Measurements from ENCODE around the gene SLC26A8.

Gene SLC26A8

GRCh38 chr6:35969646-35970045 is 54.8 kb downstream of the SLC26A8 start:
- no peak overlapping the region for H3K4me3 ChIP-seq (ENCODE audit: low read depth, low read length)
- no peak for DNase-seq (ENCODE audit: low read depth)
- no peak for TF ChIP-seq CTCF (IDR thresholded peaks at IDR 0.05; ENCODE audit: insufficient read depth, low read depth, low read length, missing control alignments)

- TF ChIP-seq CTCF (IDR thresholded peaks at IDR 0.05; ENCODE audit: insufficient read depth, low read depth, low read length, missing control alignments) = no peak
- no peak for DNase-seq (ENCODE audit: low read depth)
- no peak overlapping the region for H3K4me3 ChIP-seq (ENCODE audit: low read depth, low read length)
Observed at GRCh38 chr6:35968821-35969220, 55.6 kb downstream of the SLC26A8 start.

DNA sequence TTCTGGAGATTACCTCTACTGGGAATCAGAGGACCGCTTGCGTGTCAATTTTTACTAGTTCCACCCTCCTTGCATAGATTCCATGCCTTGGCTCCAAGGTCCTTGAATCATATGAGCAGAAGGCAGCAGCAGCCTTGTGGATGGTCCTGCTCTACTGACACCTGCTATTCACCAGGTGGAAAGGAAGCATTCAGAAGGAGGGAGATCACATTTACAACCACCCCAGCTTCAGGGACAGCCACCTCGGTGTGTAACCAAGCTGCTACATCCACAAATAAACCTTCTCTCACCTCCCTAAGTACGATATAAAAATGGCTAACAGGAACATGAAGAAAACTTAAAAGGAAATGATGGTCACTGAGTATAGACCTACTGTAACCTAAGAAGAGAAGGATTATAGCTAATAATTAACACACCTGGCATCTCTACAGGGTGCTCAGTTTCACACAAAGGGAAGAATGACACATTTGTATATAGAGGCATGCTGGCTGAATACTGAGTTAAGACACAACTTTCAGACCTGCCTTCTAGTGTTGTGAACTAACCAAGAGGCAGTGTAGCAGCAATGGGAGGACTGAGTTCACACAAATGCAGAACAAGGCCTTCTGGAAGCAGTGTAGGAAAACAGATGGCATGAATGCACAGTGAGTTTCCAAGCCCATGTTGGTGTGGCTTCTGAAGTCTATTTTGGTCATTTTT is 57.2 kb downstream of the SLC26A8 start:
- no peak for TF ChIP-seq CTCF (IDR thresholded peaks at IDR 0.05; ENCODE audit: insufficient read depth, low read depth, low read length, missing control alignments)
- no peak for DNase-seq (ENCODE audit: low read depth)
- no peak overlapping the region for H3K4me3 ChIP-seq (ENCODE audit: low read depth, low read length)

DNA sequence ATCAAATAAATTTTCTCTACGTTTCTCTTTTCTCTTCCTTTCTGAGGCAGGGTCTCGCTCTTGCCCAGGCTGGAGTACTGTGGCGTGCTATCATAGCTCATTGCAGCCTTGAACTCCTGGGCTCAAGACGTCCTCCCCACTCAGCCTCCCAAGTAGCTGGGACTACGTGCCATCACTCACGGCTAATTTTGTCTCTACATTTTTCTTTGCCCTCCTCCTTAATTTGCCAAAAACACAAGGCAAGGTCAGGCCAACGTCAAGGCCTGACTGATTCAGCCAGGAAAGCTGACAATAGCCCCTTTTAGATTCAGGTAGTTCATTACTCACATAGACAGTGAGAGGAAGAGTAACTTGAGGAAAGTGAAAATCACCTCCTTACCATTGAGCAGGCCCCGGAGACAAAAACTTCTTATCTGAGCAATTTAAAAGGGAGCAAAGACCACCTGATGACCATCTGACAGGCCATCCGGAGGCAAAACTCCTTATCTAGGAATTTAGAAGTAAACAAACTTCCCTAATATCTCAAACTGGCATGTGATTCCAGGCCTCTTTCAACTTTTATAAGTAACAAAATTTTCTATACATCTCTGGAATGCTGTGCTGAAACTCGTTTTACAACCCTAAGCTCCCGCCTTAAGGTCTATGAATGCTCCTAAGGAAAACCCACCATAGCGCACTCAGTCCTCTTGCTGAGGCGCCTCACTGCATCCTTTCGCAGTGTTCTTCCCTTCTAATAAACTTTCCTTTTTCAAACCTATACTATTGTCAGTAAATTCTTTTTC is 61.5 kb downstream of the SLC26A8 start:
- no peak overlapping the region for H3K4me3 ChIP-seq (ENCODE audit: low read depth, low read length)
- no peak for TF ChIP-seq CTCF (IDR thresholded peaks at IDR 0.05; ENCODE audit: insufficient read depth, low read depth, low read length, missing control alignments)
- DNase-seq (ENCODE audit: low read depth) = no peak

- H3K4me3 ChIP-seq (ENCODE audit: low read depth, low read length) = no peak overlapping the region
- TF ChIP-seq CTCF (IDR thresholded peaks at IDR 0.05; ENCODE audit: insufficient read depth, low read depth, low read length, missing control alignments) = no peak
- no peak for DNase-seq (ENCODE audit: low read depth)
Observed at GRCh38 chr6:35960187-35960586, 64.3 kb downstream of the SLC26A8 start.

DNA sequence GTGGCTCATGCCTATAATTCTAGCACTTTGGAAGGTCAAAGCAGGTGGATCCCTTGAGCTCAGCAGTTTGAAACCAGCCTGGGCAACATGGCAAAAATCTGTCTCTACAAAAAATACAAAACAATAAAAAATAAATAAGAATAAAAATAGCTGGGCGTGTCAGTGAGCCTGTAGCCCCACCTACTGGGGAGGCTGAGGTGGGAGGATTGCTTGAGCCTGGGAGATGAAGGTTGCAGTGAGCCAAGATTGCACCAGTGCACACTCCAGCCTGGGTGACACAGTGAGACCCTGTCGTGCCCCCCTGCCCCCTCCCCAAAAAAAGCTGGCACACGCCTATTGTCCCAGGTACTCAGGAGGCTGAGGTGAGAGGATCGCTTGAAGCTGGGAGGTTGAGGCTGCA is 68.5 kb downstream of the SLC26A8 start:
- DNase-seq (ENCODE audit: low read depth) = no peak
- H3K4me3 ChIP-seq (ENCODE audit: low read depth, low read length) = no peak overlapping the region

More for the DNA sequence above, 68.5 kb downstream of the SLC26A8 start:
- TF ChIP-seq CTCF (IDR thresholded peaks at IDR 0.05; ENCODE audit: insufficient read depth, low read depth, low read length, missing control alignments) = peak; percentile 35
